Right kidney (tissue), 1 donor: ENCODE data around the gene SF3B3.
"Not testable (repeated sequence)": the region's sequence is repeated elsewhere in the genome, so short reads cannot be mapped to it uniquely, and the experiment has no call there.

Experiments used
- DNase-seq: peaks from one replicate; pipeline ENCODE4 v3.0.0-alpha.2; 2016

The SF3B3 gene

GRCh38 chr16:70563636-70564035, 40.0 kb downstream of the SF3B3 start:
- no peak for DNase-seq

- no peak for DNase-seq
Measured at GRCh38 chr16:70565053-70565452, 41.4 kb downstream of the SF3B3 start.

DNA sequence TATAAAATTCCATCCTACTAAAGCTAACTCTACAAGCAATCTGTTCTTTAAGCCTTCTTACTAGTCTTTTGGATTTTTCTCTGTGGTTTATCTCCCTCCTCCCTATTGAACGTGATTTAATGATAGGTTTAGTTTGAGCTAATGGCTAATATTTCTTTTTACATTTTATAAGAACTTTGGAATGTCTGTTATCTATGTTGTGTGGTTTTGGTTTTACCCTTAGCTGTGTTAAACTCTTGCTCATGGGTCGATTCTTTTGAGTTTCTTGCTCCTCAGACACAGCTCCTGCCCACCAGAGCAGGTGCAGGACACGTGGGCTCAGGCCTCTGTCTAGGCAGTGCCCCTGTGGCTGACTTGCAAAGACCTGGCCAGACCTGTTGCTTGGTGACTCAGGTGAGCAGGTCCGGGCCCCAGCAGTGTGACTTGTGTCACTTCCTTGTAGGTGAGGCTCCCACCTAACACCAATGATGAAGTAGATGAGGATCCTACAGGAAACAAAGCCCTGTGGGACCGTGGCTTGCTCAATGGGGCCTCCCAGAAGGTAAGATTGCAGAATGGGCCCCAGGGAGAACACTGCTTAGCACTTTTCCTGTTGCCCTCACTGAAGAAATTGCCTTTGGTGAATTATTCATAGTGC, 45.1 kb downstream of the SF3B3 start:
- no peak for DNase-seq

- DNase-seq: no peak
Measured at GRCh38 chr16:70569752-70570151, 46.1 kb downstream of the SF3B3 start.

GRCh38 chr16:70570967-70571570, 47.5 kb downstream of the SF3B3 start:
- no peak for DNase-seq

GRCh38 chr16:70571623-70572022, 48.0 kb downstream of the SF3B3 start:
- DNase-seq: no peak

DNA sequence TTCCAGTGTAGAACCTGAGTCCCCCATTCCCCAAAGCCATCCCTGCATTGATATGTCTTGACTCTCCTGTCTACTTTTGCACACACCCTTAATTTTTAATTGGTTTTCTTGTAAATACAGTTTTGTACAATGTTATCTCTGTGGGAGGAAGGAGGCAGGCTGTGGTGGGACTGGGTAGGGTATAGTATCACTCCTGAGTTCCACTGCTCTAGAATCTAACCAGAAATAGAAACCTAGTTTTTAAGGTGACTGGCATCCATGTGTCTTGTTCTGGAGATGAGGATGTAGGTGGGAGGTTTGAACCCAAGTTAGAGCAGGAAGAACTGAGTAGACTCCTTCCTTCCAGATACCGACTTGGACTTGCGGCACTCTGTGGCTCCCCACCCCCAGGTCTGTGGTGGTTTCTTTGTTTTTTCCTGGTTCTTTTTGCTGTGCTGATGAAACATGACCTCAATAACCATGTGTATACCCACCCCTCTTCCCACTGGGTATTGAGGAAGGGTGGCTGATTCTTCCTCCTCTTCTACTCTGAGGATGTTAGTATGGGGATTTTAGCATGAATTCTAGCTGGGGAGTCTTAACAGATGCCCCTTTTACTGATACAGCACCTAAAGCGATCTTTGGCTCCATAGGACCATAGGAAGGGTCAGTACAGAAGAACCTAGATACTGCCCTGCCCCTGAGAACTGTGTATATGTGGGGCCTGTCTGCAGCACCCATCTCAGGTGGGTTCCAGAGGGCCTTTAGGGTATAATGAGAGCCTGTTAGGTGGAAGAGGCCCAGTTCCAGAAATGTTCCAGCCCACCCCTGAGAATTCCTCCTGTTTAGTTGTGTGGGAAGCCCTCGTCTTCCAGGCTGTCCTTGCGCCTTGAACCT, 48.7 kb downstream of the SF3B3 start:
- no peak for DNase-seq

DNA sequence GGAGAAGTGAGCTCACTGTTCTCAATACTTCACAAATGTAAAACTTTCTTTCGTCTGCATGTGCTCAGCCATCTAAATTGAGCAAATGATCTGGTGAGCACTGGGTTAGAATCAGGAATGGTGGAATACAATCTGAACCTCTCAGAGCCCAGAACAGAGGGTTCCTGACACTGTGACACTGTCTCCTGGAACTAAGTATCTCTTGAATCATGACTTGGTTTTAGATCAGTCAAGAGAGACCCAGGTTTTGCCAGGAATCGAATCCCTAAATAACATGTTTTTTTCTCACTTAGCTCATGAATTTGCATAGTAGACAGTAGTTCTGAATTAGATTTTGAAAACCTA, 49.3 kb downstream of the SF3B3 start:
- no peak for DNase-seq

DNA sequence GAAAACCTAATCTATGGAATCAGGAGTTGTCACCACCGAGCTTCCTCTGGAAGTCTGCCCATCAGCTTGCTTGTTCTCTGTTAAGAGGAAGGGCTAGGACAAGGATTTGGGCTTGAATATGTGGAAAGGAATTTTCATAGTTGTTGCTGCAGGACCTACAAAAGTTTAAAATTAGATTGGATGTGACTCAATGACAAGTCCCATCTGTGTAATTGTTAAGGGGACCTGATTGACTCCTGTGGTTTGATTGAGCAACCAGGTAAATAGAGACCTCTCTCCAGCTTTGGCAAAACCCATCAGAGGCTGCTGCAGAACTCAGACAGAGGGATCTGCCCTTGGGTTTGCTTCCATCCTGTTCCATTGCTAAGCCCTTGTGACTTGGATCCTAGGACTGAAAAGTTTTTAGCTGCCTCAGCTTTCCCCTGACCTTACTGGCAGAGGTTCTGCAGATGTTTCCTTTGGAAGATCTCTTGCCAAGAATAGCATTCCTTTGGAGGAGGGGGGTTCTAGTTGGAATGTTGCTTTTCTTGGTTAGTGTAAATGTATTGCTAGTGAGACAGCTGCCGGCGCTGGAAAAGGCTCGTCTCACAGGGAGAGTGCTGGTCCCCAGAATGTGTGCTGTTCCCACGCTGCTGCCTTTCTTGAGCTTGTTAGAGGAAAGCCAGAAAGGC, 50.0 kb downstream of the SF3B3 start:
- DNase-seq: peak; percentile 30

DNA sequence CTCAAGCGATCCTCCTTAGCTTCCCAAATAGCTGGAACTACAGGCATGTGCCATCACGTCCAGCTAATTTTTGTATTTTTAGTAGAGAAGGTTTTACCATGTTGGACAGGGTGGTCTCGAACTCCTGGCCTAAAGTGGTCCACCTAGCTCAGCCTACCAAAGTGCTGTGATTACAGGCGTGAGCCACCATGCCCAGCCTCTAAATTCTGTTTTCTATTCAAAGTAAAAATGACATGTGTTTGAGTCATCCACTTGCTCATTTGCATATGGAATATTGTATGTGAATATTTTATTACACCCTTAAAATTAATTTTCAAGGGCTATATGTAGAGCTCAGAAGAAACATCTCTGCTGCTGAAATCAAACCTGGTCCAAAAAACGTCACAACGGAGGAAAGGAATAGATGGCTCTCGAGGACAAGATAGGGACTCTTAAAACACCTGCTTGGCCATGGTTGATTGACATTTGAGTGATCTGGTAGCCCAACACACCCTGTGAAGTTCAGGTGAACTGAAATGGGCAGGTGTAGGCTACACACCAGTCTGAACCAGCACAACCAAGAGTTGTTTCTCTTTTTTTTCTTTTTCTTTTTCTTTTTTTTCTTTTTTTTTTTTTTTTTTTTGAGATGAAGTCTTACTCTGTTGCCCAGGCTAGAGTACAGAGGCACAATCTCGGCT, 51.1 kb downstream of the SF3B3 start:
- no peak for DNase-seq

- no peak for DNase-seq
Measured at GRCh38 chr16:70575376-70575775, 51.8 kb downstream of the SF3B3 start.

- DNase-seq: no peak
Measured at GRCh38 chr16:70576431-70577255, 53.0 kb downstream of the SF3B3 start.

GRCh38 chr16:70577256-70577698, 53.7 kb downstream of the SF3B3 start:
- DNase-seq: no peak

- no peak for DNase-seq
Measured at GRCh38 chr16:70578035-70578434, 54.4 kb downstream of the SF3B3 start.

GRCh38 chr16:70579248-70579647, 55.6 kb downstream of the SF3B3 start:
- DNase-seq: no peak

DNA sequence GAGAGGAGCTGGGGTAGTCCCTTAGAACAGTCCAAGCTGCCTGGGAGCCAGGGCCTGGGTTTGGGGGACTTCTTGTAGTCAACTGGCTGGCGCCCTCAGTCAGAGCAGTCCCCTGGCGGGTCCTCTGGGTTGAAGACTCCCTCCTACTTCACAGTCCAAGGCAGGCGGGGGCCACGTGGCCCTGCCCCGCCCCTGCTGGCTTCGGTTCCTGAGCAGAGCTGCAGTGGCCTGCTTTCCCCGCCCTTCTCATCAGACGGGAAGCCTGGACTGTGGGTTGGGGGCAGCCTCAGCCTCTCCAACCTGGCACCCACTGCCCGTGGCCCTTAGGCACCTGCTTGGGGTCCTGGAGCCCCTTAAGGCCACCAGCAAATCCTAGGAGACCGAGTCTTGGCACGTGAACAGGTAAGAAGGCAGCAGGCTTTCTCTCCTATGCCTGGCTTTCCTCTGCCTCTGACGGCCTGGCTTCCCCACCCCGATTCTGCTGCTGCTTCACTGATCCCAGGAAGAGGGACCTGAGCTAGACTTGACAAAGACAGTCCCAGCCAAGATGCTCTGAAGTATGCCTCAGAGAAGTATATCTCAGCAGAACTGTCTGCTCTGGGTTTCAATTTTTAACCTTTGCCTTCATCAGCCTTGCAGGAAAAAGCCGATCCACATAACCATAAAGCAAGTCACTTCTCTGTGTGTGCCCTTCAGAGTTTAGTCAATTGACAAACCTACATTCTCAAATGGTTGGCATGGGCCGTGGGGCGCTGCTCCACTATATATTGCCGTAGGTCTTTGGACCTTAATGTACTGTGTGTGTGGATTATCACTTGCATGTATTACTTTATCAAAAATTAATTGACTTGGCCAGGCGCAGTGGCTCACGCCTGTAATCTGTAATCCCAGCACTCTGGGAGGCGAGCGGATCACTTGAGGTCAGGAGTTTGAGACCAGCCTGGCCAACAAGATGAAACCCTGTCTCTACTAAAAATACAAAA, 56.3 kb downstream of the SF3B3 start:
- DNase-seq: no peak

GRCh38 chr16:70582280-70582978, 58.8 kb downstream of the SF3B3 start:
- DNase-seq: no peak

GRCh38 chr16:70586731-70587130, 63.1 kb downstream of the SF3B3 start:
- no peak for DNase-seq

GRCh38 chr16:70588565-70588964, 64.9 kb downstream of the SF3B3 start:
- no peak for DNase-seq

- DNase-seq: not testable (repeated sequence)
Measured at GRCh38 chr16:70589416-70589815, 65.8 kb downstream of the SF3B3 start.
